ENCODE results near the gene MTARC1. TPM values are rescaled to one million over a fixed set of nuclear protein-coding genes. Genes with fewer than 3 reads are reported as not detected.

Gene MTARC1
- total RNA-seq, 2 experiments from 2014 or later: not detected

- Mint-ChIP-seq H3K36me3 (ENCODE audit: low read depth) (no peaks in the 10 kb centered on the region), H3K9me3 (ENCODE audit: insufficient read depth) (no peaks in the 10 kb centered on the region), H3K4me1 (ENCODE audit: low read depth) (no peaks in the 10 kb centered on the region), H3K27ac (no peak overlapping the region), H3K4me3 (no peak overlapping the region), H3K27me3 (ENCODE audit: low read depth) (no peaks in the 10 kb centered on the region)
- CTCF ChIA-PET: interaction anchor here (0.7 to 2.2 kb wide), 8 partner anchors 10 to 585 kb away, joined by 3 to 8 read pairs (median 5); partner anchors contain the start of gene MTARC2
- POLR2A ChIA-PET: no interaction called here
- no peak for ATAC-seq
- peak; percentile 43 for DNase-seq
These were observed 11.4 kb upstream of the MTARC1 start for GRCh38 chr1:220775240-220775853.

GRCh38 chr1:220776254-220776653 is 10.5 kb upstream of the MTARC1 start:
- Mint-ChIP-seq H3K4me3 (no peak overlapping the region), H3K27me3 (ENCODE audit: low read depth) (no peaks in the 10 kb centered on the region), H3K4me1 (ENCODE audit: low read depth) (no peaks in the 10 kb centered on the region), H3K9me3 (ENCODE audit: insufficient read depth) (no peaks in the 10 kb centered on the region), H3K36me3 (ENCODE audit: low read depth) (no peaks in the 10 kb centered on the region), H3K27ac (no peak overlapping the region)
- POLR2A ChIA-PET: no interaction called here
- ATAC-seq (no peak), DNase-seq (no peak)
- CTCF ChIA-PET: interaction anchor here (0.5 to 2.2 kb wide), 7 partner anchors 13 to 586 kb away, joined by 3 to 8 read pairs (median 6); partner anchors contain the start of gene MTARC2

- H3K4me3 Mint-ChIP-seq: no peak overlapping the region
- ChIA-PET POLR2A (no interaction called here), CTCF (interaction anchor here (0.5 to 2.2 kb wide), 6 partner anchors 12 to 586 kb away, joined by 3 to 8 read pairs (median 5); partner anchors contain the start of gene MTARC2)
- peak; percentile 71 for DNase-seq
- no peaks in the 10 kb centered on the region for H3K4me1 Mint-ChIP-seq (ENCODE audit: low read depth)
- no peak overlapping the region for H3K27ac Mint-ChIP-seq
- H3K36me3 Mint-ChIP-seq (ENCODE audit: low read depth): no peaks in the 10 kb centered on the region
- peak; percentile 87 for ATAC-seq
- no peaks in the 10 kb centered on the region for H3K9me3 Mint-ChIP-seq (ENCODE audit: insufficient read depth)
- H3K27me3 Mint-ChIP-seq (ENCODE audit: low read depth): peaks cover 3% of the 10 kb centered on the region
These were observed 9.9 kb upstream of the MTARC1 start for GRCh38 chr1:220776720-220777326.

GRCh38 chr1:220783453-220783852 is 3.3 kb upstream of the MTARC1 start:
- peaks cover 40% of the 10 kb centered on the region for H3K27me3 Mint-ChIP-seq (ENCODE audit: low read depth)
- ATAC-seq (no peak), DNase-seq (no peak)
- no peak overlapping the region for H3K4me3 Mint-ChIP-seq
- H3K36me3 Mint-ChIP-seq (ENCODE audit: low read depth): no peaks in the 10 kb centered on the region
- ChIA-PET POLR2A (no interaction called here), CTCF (interaction anchor here (1.7 kb wide), 1 partner anchor 50 kb away, joined by 5 read pairs; no protein-coding TSS in a partner anchor)
- H3K4me1 Mint-ChIP-seq (ENCODE audit: low read depth): peaks cover 1% of the 10 kb centered on the region
- H3K27ac Mint-ChIP-seq: no peak overlapping the region
- no peaks in the 10 kb centered on the region for H3K9me3 Mint-ChIP-seq (ENCODE audit: insufficient read depth)

GRCh38 chr1:220784751-220785150 is 2.0 kb upstream of the MTARC1 start:
- CTCF ChIA-PET: no interaction called here
- peaks cover 50% of the 10 kb centered on the region for H3K27me3 Mint-ChIP-seq (ENCODE audit: low read depth)

GRCh38 chr1:220785166-220786056 is 1.3 kb upstream of the MTARC1 start:
- no peak overlapping the region for H3K27ac Mint-ChIP-seq
- DNase-seq (no peak), ATAC-seq (no peak)
- H3K36me3 Mint-ChIP-seq (ENCODE audit: low read depth): no peaks in the 10 kb centered on the region
- H3K4me1 Mint-ChIP-seq (ENCODE audit: low read depth): peaks cover 1% of the 10 kb centered on the region
- peaks cover 52% of the 10 kb centered on the region for H3K27me3 Mint-ChIP-seq (ENCODE audit: low read depth)
- ChIA-PET POLR2A (interaction anchor here (0.7 kb wide), 1 partner anchor 682 kb away, joined by 3 read pairs; no protein-coding TSS in a partner anchor), CTCF (no interaction called here)
- no peaks in the 10 kb centered on the region for H3K9me3 Mint-ChIP-seq (ENCODE audit: insufficient read depth)
- H3K4me3 Mint-ChIP-seq: no peak overlapping the region

More at GRCh38 chr1:220784751-220785150, 2.0 kb upstream of the MTARC1 start:
- DNase-seq: no peak
- ATAC-seq: no peak
- POLR2A ChIA-PET: no interaction called here
- no peak overlapping the region for H3K4me3 Mint-ChIP-seq
- peaks cover 1% of the 10 kb centered on the region for H3K4me1 Mint-ChIP-seq (ENCODE audit: low read depth)
- no peaks in the 10 kb centered on the region for H3K9me3 Mint-ChIP-seq (ENCODE audit: insufficient read depth)
- H3K27ac Mint-ChIP-seq: no peak overlapping the region
- H3K36me3 Mint-ChIP-seq (ENCODE audit: low read depth): no peaks in the 10 kb centered on the region

GRCh38 chr1:220786057-220786336 is 716 bp upstream of the MTARC1 start:
- no peaks in the 10 kb centered on the region for H3K9me3 Mint-ChIP-seq (ENCODE audit: insufficient read depth)
- ATAC-seq (no peak), DNase-seq (no peak)
- peaks cover 1% of the 10 kb centered on the region for H3K4me1 Mint-ChIP-seq (ENCODE audit: low read depth)
- no peak overlapping the region for H3K27ac Mint-ChIP-seq
- POLR2A ChIA-PET: interaction anchor here (0.7 kb wide), 1 partner anchor 682 kb away, joined by 3 read pairs; no protein-coding TSS in a partner anchor
- no peaks in the 10 kb centered on the region for H3K36me3 Mint-ChIP-seq (ENCODE audit: low read depth)
- peaks cover 52% of the 10 kb centered on the region for H3K27me3 Mint-ChIP-seq (ENCODE audit: low read depth)
- CTCF ChIA-PET: no interaction called here
- H3K4me3 Mint-ChIP-seq: no peak overlapping the region

GRCh38 chr1:220787069-220787619 is 431 bp downstream of the MTARC1 start:
- H3K9me3 Mint-ChIP-seq (ENCODE audit: insufficient read depth): no peaks in the 10 kb centered on the region
- peaks cover 53% of the 10 kb centered on the region for H3K27me3 Mint-ChIP-seq (ENCODE audit: low read depth)
- ChIA-PET POLR2A (no interaction called here), CTCF (interaction anchor here (0.9 kb wide), 1 partner anchor 12 kb away, joined by 3 read pairs; no protein-coding TSS in a partner anchor)
- H3K36me3 Mint-ChIP-seq (ENCODE audit: low read depth): no peaks in the 10 kb centered on the region
- DNase-seq: no peak
- ATAC-seq: peak; percentile 44
- no peak overlapping the region for H3K4me3 Mint-ChIP-seq
- no peak overlapping the region for H3K27ac Mint-ChIP-seq
- H3K4me1 Mint-ChIP-seq (ENCODE audit: low read depth): peaks cover 1% of the 10 kb centered on the region

- Mint-ChIP-seq H3K4me1 (ENCODE audit: low read depth) (peaks cover 1% of the 10 kb centered on the region), H3K9me3 (ENCODE audit: insufficient read depth) (no peaks in the 10 kb centered on the region), H3K27me3 (ENCODE audit: low read depth) (peaks cover 41% of the 10 kb centered on the region), H3K4me3 (no peak overlapping the region), H3K27ac (no peak overlapping the region), H3K36me3 (ENCODE audit: low read depth) (no peaks in the 10 kb centered on the region)
- ChIA-PET POLR2A (interaction anchor here (0.7 kb wide), 1 partner anchor 876 kb away, joined by 4 read pairs; no protein-coding TSS in a partner anchor), CTCF (interaction anchor here (1.6 kb wide), 1 partner anchor 13 kb away, joined by 8 read pairs; no protein-coding TSS in a partner anchor)
- no peak for ATAC-seq
- DNase-seq: no peak
These were observed 2.2 kb downstream of the MTARC1 start for GRCh38 chr1:220788900-220789299.

- ChIA-PET CTCF (interaction anchor here (1.6 kb wide), 1 partner anchor 13 kb away, joined by 8 read pairs; no protein-coding TSS in a partner anchor), POLR2A (no interaction called here)
- Mint-ChIP-seq H3K36me3 (ENCODE audit: low read depth) (no peaks in the 10 kb centered on the region), H3K4me3 (no peak overlapping the region), H3K27ac (no peak overlapping the region), H3K27me3 (ENCODE audit: low read depth) (peaks cover 41% of the 10 kb centered on the region), H3K9me3 (ENCODE audit: insufficient read depth) (no peaks in the 10 kb centered on the region), H3K4me1 (ENCODE audit: low read depth) (peaks cover 1% of the 10 kb centered on the region)
- ATAC-seq: no peak
- DNase-seq: no peak
These were observed 2.9 kb downstream of the MTARC1 start for GRCh38 chr1:220789532-220790147.

GRCh38 chr1:220791285-220791684 is 4.6 kb downstream of the MTARC1 start:
- H3K27me3 Mint-ChIP-seq (ENCODE audit: low read depth): peaks cover 24% of the 10 kb centered on the region
- no peak overlapping the region for H3K27ac Mint-ChIP-seq
- POLR2A ChIA-PET: no interaction called here
- CTCF ChIA-PET: interaction anchor here (0.6 kb wide), 1 partner anchor 12 kb away, joined by 3 read pairs; no protein-coding TSS in a partner anchor
- no peaks in the 10 kb centered on the region for H3K9me3 Mint-ChIP-seq (ENCODE audit: insufficient read depth)
- no peak overlapping the region for H3K4me3 Mint-ChIP-seq
- no peak for DNase-seq
- no peaks in the 10 kb centered on the region for H3K36me3 Mint-ChIP-seq (ENCODE audit: low read depth)
- no peak for ATAC-seq
- H3K4me1 Mint-ChIP-seq (ENCODE audit: low read depth): peaks cover 1% of the 10 kb centered on the region

All from activated CD8-positive, alpha-beta T cell treated with anti-CD3 and anti-CD28 coated beads, Interleukin-2, amount 10 ng/mL, durations not matched to agents 7 days and 5 days (primary cell).